A673 (cell line): ENCODE measurements around the gene GSG1L.

Experiments used
- EZH2 ChIP-seq: fragments of 200-600 bp; sonication (generic); IDR thresholded peaks from 2 replicates; pipeline ENCODE4 v1.6.1; 2017; ENCODE audit warnings: borderline replicate concordance, low read depth, mild to moderate bottlenecking, mixed read lengths, antibody characterized with exemption, low read length; ENCODE audit not compliant: poor library complexity, severe bottlenecking
- TF ChIP-seq, protein P1 (sequence below): fragments of 300-800, 200-600 bp; sonication (generic); conservative IDR thresholded peaks from 2 replicates; pipeline ENCODE4 v1.5.1; 2017; ENCODE audit warnings: low read depth, mild to moderate bottlenecking, antibody characterized with exemption, low read length, moderate library complexity, mixed read lengths

- TF ChIP-seq EZH2: no peak
- TF ChIP-seq, protein P1, sequence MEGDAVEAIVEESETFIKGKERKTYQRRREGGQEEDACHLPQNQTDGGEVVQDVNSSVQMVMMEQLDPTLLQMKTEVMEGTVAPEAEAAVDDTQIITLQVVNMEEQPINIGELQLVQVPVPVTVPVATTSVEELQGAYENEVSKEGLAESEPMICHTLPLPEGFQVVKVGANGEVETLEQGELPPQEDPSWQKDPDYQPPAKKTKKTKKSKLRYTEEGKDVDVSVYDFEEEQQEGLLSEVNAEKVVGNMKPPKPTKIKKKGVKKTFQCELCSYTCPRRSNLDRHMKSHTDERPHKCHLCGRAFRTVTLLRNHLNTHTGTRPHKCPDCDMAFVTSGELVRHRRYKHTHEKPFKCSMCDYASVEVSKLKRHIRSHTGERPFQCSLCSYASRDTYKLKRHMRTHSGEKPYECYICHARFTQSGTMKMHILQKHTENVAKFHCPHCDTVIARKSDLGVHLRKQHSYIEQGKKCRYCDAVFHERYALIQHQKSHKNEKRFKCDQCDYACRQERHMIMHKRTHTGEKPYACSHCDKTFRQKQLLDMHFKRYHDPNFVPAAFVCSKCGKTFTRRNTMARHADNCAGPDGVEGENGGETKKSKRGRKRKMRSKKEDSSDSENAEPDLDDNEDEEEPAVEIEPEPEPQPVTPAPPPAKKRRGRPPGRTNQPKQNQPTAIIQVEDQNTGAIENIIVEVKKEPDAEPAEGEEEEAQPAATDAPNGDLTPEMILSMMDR: no peak
Observed at GRCh38 chr16:27903046-27903655, 160.4 kb downstream of the GSG1L start.
